Measurements from ENCODE around the gene DSCAM. TPM values are rescaled to one million over a fixed set of nuclear protein-coding genes. Genes with fewer than 3 reads are reported as not detected.
"Not testable (repeated sequence)": the region's sequence is repeated elsewhere in the genome, so short reads cannot be mapped to it uniquely, and the experiment has no call there.

The DSCAM gene
- total RNA-seq, 1 donor from 2014 or later, result not detected

GRCh38 chr21:40454057-40454456 lies 392.9 kb downstream of the DSCAM start:
- intact Hi-C loops (cut with micrococcal nuclease), result no loop called here
- Histone ChIP-seq H3K27ac (replicated peaks) (no peak overlapping the region), H3K9me3 (replicated peaks) (no peaks in the 10 kb centered on the region), H3K27me3 (ENCODE audit: low read depth) (peaks cover under 1% of the 10 kb centered on the region), H3K4me1 (no peaks in the 10 kb centered on the region), H3K4me3 (no peak overlapping the region), H3K36me3 (no peaks in the 10 kb centered on the region)
- no peak for DNase-seq
- TF ChIP-seq CTCF (IDR thresholded peaks at IDR 0.05; ENCODE audit: borderline replicate concordance), result no peak

GRCh38 chr21:40453183-40453582 lies 393.8 kb downstream of the DSCAM start:
- Histone ChIP-seq H3K27me3 (ENCODE audit: low read depth) (no peaks in the 10 kb centered on the region), H3K4me1 (no peaks in the 10 kb centered on the region), H3K4me3 (no peak overlapping the region), H3K27ac (replicated peaks) (no peak overlapping the region), H3K36me3 (no peaks in the 10 kb centered on the region), H3K9me3 (replicated peaks) (no peaks in the 10 kb centered on the region)
- TF ChIP-seq CTCF (IDR thresholded peaks at IDR 0.05; ENCODE audit: borderline replicate concordance), result no peak
- intact Hi-C loops (cut with micrococcal nuclease), result no loop called here
- DNase-seq, result no peak

GRCh38 chr21:40452548-40452947 lies 394.4 kb downstream of the DSCAM start:
- intact Hi-C loops (cut with micrococcal nuclease), result no loop called here
- Histone ChIP-seq H3K27ac (replicated peaks) (no peak overlapping the region), H3K4me3 (no peak overlapping the region), H3K36me3 (no peaks in the 10 kb centered on the region), H3K9me3 (replicated peaks) (no peaks in the 10 kb centered on the region), H3K27me3 (ENCODE audit: low read depth) (no peaks in the 10 kb centered on the region), H3K4me1 (no peaks in the 10 kb centered on the region)
- no peak for TF ChIP-seq CTCF (IDR thresholded peaks at IDR 0.05; ENCODE audit: borderline replicate concordance)
- no peak for DNase-seq

GRCh38 chr21:40447016-40447415 lies 399.9 kb downstream of the DSCAM start:
- intact Hi-C loops (cut with micrococcal nuclease), result no loop called here
- no peaks in the 10 kb centered on the region for H3K27me3 ChIP-seq (ENCODE audit: low read depth)

GRCh38 chr21:40445349-40445921 lies 401.5 kb downstream of the DSCAM start:
- Histone ChIP-seq H3K4me1 (no peaks in the 10 kb centered on the region), H3K9me3 (replicated peaks) (peaks cover 4% of the 10 kb centered on the region), H3K4me3 (no peak overlapping the region), H3K27ac (replicated peaks) (no peak overlapping the region), H3K36me3 (no peaks in the 10 kb centered on the region), H3K27me3 (ENCODE audit: low read depth) (no peaks in the 10 kb centered on the region)
- intact Hi-C loops (cut with micrococcal nuclease), result no loop called here
- no peak for TF ChIP-seq CTCF (IDR thresholded peaks at IDR 0.05; ENCODE audit: borderline replicate concordance)
- no peak for DNase-seq

More at GRCh38 chr21:40447016-40447415, 399.9 kb downstream of the DSCAM start:
- DNase-seq, result no peak
- no peaks in the 10 kb centered on the region for H3K4me1 ChIP-seq
- no peaks in the 10 kb centered on the region for H3K36me3 ChIP-seq
- H3K9me3 ChIP-seq (replicated peaks), result peaks cover 4% of the 10 kb centered on the region
- no peak overlapping the region for H3K27ac ChIP-seq (replicated peaks)
- H3K4me3 ChIP-seq, result no peak overlapping the region
- TF ChIP-seq CTCF (IDR thresholded peaks at IDR 0.05; ENCODE audit: borderline replicate concordance), result no peak

- intact Hi-C loops (cut with micrococcal nuclease); H3K27ac ChIP-seq (replicated peaks); H3K4me1 ChIP-seq; H3K36me3 ChIP-seq; DNase-seq; H3K9me3 ChIP-seq (replicated peaks); H3K4me3 ChIP-seq; H3K27me3 ChIP-seq (ENCODE audit: low read depth): not testable (repeated sequence)
These were observed 407.4 kb downstream of the DSCAM start for GRCh38 chr21:40439581-40439980.

Data from left ventricle myocardium inferior (tissue), 1 donor.